ENCODE measurements around the gene TROAP.

TROAP gene

DNA sequence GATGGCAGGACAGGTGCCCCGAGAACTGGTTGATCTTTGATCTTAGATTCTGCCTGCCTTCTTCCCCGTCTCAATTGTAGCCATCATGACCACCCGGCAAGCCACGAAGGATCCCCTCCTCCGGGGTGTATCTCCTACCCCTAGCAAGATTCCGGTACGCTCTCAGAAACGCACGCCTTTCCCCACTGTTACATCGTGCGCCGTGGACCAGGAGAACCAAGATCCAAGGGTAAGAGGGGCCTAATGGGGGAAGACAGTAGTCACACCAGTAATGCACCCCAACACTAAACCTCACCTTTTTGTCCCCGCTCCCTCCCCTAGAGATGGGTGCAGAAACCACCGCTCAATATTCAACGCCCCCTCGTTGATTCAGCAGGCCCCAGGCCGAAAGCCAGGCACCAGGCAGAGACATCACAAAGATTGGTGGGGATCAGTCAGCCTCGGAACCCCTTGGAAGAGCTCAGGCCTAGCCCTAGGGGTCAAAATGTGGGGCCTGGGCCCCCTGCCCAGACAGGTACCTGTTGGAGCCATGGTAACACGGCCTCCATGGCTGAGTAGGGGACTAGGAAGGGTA is 556 bp downstream of the TROAP start:
- TF ChIP-seq TAF1 (IDR thresholded peaks at IDR 0.05; ENCODE audit: borderline replicate concordance, insufficient read depth, low read length) = no peak
- no peak for TF ChIP-seq SIN3A (IDR thresholded peaks at IDR 0.05; ENCODE audit: borderline replicate concordance, insufficient read depth, low read length)
- TF ChIP-seq, protein P1, sequence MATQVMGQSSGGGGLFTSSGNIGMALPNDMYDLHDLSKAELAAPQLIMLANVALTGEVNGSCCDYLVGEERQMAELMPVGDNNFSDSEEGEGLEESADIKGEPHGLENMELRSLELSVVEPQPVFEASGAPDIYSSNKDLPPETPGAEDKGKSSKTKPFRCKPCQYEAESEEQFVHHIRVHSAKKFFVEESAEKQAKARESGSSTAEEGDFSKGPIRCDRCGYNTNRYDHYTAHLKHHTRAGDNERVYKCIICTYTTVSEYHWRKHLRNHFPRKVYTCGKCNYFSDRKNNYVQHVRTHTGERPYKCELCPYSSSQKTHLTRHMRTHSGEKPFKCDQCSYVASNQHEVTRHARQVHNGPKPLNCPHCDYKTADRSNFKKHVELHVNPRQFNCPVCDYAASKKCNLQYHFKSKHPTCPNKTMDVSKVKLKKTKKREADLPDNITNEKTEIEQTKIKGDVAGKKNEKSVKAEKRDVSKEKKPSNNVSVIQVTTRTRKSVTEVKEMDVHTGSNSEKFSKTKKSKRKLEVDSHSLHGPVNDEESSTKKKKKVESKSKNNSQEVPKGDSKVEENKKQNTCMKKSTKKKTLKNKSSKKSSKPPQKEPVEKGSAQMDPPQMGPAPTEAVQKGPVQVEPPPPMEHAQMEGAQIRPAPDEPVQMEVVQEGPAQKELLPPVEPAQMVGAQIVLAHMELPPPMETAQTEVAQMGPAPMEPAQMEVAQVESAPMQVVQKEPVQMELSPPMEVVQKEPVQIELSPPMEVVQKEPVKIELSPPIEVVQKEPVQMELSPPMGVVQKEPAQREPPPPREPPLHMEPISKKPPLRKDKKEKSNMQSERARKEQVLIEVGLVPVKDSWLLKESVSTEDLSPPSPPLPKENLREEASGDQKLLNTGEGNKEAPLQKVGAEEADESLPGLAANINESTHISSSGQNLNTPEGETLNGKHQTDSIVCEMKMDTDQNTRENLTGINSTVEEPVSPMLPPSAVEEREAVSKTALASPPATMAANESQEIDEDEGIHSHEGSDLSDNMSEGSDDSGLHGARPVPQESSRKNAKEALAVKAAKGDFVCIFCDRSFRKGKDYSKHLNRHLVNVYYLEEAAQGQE (IDR thresholded peaks at IDR 0.05; ENCODE audit: insufficient read depth in 1 of 2, low read depth in 2 of 2, low read length in 2 of 2) = no peak
- no peak for TF ChIP-seq POLR2AphosphoS5 (IDR thresholded peaks at IDR 0.05; ENCODE audit: low read depth, low read length)
- no peak for TF ChIP-seq FOXP2 (optimal IDR thresholded peaks at IDR 0.05; ENCODE audit: borderline replicate concordance, extremely low read depth, extremely low read length, insufficient read depth)

DNA sequence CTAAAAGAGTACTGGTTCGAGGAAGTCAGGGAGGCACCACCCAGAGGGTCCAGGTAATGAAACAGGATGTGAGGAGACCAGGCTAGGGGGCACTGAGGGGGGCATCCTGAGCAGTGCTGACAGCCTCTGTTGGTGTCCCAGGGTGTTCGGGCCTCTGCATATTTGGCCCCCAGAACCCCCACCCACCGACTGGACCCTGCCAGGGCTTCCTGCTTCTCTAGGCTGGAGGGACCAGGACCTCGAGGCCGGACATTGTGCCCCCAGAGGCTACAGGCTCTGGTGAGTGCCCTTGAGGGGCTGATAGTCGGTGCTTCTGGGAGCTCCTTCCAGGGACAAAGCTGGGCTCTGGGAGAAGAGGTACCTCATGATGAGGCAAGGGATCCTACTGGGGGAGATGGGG is 2.6 kb downstream of the TROAP start:
- TF ChIP-seq POLR2AphosphoS5 (IDR thresholded peaks at IDR 0.05; ENCODE audit: low read depth, low read length) (no peak), TAF1 (IDR thresholded peaks at IDR 0.05; ENCODE audit: borderline replicate concordance, insufficient read depth, low read length) (no peak), SIN3A (IDR thresholded peaks at IDR 0.05; ENCODE audit: borderline replicate concordance, insufficient read depth, low read length) (no peak), FOXP2 (optimal IDR thresholded peaks at IDR 0.05; ENCODE audit: borderline replicate concordance, extremely low read depth, extremely low read length, insufficient read depth) (no peak)
- TF ChIP-seq, protein P1 (IDR thresholded peaks at IDR 0.05; ENCODE audit: insufficient read depth in 1 of 2, low read depth in 2 of 2, low read length in 2 of 2) = no peak

DNA sequence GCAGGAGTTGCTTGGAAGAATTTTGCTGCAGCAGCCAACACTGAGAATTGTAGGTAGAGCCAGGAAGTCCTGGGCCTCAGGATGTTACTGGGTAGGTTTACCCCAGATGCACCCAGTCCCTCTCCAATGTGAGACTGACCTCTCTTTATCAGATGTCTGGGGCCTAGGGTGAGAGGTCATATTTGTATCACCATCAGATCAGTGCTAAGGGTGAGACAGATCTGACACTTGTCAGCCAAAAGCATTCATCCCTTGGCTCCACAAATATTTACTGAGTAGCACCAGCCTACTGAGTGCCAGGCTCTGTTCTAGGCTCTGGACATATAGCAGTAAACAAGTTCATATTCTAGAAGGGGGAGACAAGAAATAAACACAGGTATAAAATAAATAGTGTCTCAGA is 4.3 kb downstream of the TROAP start:
- TF ChIP-seq TAF1 (IDR thresholded peaks at IDR 0.05; ENCODE audit: borderline replicate concordance, insufficient read depth, low read length) = no peak
- TF ChIP-seq SIN3A (IDR thresholded peaks at IDR 0.05; ENCODE audit: borderline replicate concordance, insufficient read depth, low read length) = no peak
- TF ChIP-seq, protein P1 (IDR thresholded peaks at IDR 0.05; ENCODE audit: insufficient read depth in 1 of 2, low read depth in 2 of 2, low read length in 2 of 2) = no peak
- TF ChIP-seq FOXP2 (optimal IDR thresholded peaks at IDR 0.05; ENCODE audit: borderline replicate concordance, extremely low read depth, extremely low read length, insufficient read depth) = no peak
- TF ChIP-seq POLR2AphosphoS5 (IDR thresholded peaks at IDR 0.05; ENCODE audit: low read depth, low read length) = no peak

DNA sequence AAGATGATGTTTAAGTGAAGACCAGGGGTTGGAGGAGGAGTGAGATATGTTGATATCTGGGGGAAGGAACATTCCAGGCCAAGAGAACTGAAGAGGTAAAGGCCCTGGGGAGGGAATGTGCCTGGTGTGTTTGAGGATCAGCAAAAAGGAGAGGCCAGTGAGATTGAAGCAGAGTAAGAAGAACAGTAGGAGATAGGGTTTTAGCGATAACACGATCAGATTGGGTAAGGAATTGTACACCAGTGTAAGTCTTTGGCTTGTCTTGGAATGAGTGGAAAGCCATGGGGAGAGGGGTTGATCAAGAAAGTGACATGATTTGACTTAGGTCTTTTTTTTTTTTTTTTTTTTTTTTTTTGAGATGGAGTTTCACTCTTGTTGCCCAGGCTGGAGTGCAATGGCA is 4.8 kb downstream of the TROAP start:
- TF ChIP-seq, protein P1 (IDR thresholded peaks at IDR 0.05; ENCODE audit: insufficient read depth in 1 of 2, low read depth in 2 of 2, low read length in 2 of 2) = no peak
- TF ChIP-seq TAF1 (IDR thresholded peaks at IDR 0.05; ENCODE audit: borderline replicate concordance, insufficient read depth, low read length) (no peak), SIN3A (IDR thresholded peaks at IDR 0.05; ENCODE audit: borderline replicate concordance, insufficient read depth, low read length) (no peak), POLR2AphosphoS5 (IDR thresholded peaks at IDR 0.05; ENCODE audit: low read depth, low read length) (no peak), FOXP2 (optimal IDR thresholded peaks at IDR 0.05; ENCODE audit: borderline replicate concordance, extremely low read depth, extremely low read length, insufficient read depth) (no peak)

All from PFSK-1 (cell line).